ENCODE results near the gene WNT9A. TPM values are rescaled to one million over a fixed set of nuclear protein-coding genes. Genes with fewer than 3 reads are reported as not detected.

The WNT9A gene
- polyA plus RNA-seq, 3 donors, result not detected

DNA sequence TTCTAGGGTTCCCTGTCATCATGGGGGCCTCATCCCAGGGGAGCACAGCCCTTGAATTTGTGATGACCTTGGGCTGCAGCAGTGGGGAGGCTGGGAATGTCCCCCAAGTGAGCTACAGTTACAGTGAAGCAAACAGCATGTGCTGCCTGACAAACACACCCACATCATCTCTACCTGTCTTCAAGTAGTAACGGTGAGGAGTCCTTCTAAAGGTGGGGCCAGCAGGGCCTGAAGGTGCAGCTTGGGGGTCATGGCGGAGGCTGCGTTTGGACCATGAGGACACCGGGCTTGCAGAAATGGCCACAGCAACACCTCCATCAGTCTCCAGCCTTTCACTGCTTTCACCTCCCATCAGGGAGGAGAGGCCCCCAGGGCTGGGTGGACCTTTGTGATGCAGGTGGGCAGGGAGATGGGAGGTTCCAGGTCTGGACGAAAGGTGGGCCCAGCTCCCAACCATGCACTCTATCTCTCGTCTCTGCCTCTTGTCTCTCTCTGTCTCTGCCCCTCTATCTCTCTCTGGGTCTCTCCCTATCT, 55.7 kb downstream of the WNT9A start:
- H3K27ac ChIP-seq (ENCODE audit: low read depth in 1 of 2, low read length in 2 of 2), result no peak overlapping the region
- TF ChIP-seq, protein P1, sequence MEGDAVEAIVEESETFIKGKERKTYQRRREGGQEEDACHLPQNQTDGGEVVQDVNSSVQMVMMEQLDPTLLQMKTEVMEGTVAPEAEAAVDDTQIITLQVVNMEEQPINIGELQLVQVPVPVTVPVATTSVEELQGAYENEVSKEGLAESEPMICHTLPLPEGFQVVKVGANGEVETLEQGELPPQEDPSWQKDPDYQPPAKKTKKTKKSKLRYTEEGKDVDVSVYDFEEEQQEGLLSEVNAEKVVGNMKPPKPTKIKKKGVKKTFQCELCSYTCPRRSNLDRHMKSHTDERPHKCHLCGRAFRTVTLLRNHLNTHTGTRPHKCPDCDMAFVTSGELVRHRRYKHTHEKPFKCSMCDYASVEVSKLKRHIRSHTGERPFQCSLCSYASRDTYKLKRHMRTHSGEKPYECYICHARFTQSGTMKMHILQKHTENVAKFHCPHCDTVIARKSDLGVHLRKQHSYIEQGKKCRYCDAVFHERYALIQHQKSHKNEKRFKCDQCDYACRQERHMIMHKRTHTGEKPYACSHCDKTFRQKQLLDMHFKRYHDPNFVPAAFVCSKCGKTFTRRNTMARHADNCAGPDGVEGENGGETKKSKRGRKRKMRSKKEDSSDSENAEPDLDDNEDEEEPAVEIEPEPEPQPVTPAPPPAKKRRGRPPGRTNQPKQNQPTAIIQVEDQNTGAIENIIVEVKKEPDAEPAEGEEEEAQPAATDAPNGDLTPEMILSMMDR (IDR thresholded peaks at IDR 0.05), result no peak
- H3K4me2 ChIP-seq (replicated peaks; ENCODE audit: extremely low read depth, low read length, poor library complexity, severe bottlenecking), result no peak overlapping the region
- H3K79me2 ChIP-seq (ENCODE audit: insufficient read depth, low read length), result no peaks in the 10 kb centered on the region
- H4K20me1 ChIP-seq (ENCODE audit: insufficient read depth, low read length), result no peaks in the 10 kb centered on the region
- H3K27me3 ChIP-seq (ENCODE audit: control insufficient read depth in 2 of 2, insufficient read depth in 2 of 2, low read length in 2 of 2), result peaks cover 0 to 2% of the 10 kb centered on the region in 2 donors
- Mint-ChIP-seq H3K9me3 (no peaks in the 10 kb centered on the region), H3K4me1 (peaks cover 3% of the 10 kb centered on the region), H3K27me3 (ENCODE audit: low read depth in 3 of 3) (peaks cover 0 to 2% (median 0%) of the 10 kb centered on the region in 3 donors), H3K36me3 (no peaks in the 10 kb centered on the region), H3K4me3 (no peak overlapping the region), H3K27ac (no peak overlapping the region)
- no peak overlapping the region for H3K9ac ChIP-seq (ENCODE audit: insufficient read depth, low read length, poor library complexity, severe bottlenecking)
- no peak overlapping the region for H3K4me3 ChIP-seq (replicated peaks in 1 of 3; ENCODE audit: low read depth in 2 of 3, low read length in 3 of 3)
- intact Hi-C loops (cut with micrococcal nuclease), result no loop called here
- no peaks in the 10 kb centered on the region for H3K36me3 ChIP-seq (replicated peaks in 1 of 2; ENCODE audit: control insufficient read depth in 1 of 2, insufficient read depth in 2 of 2, low read length in 2 of 2)
- peaks cover 3 to 4% of the 10 kb centered on the region in 2 donors for H3K4me1 ChIP-seq (ENCODE audit: control insufficient read depth in 1 of 2, insufficient read depth in 2 of 2, low read length in 2 of 2)
- no peak for DNase-seq
- 93% methylated on average over 3 of the region's 6 CpGs for WGBS (ENCODE audit: insufficient coverage)
- no peaks in the 10 kb centered on the region for H3K9me3 ChIP-seq (replicated peaks in 1 of 2; ENCODE audit: control insufficient read depth in 1 of 2, insufficient read depth in 1 of 2, low read length in 2 of 2)
- no peak overlapping the region for H2AFZ ChIP-seq (ENCODE audit: insufficient read depth, low read depth, low read length, poor library complexity, severe bottlenecking)

DNA sequence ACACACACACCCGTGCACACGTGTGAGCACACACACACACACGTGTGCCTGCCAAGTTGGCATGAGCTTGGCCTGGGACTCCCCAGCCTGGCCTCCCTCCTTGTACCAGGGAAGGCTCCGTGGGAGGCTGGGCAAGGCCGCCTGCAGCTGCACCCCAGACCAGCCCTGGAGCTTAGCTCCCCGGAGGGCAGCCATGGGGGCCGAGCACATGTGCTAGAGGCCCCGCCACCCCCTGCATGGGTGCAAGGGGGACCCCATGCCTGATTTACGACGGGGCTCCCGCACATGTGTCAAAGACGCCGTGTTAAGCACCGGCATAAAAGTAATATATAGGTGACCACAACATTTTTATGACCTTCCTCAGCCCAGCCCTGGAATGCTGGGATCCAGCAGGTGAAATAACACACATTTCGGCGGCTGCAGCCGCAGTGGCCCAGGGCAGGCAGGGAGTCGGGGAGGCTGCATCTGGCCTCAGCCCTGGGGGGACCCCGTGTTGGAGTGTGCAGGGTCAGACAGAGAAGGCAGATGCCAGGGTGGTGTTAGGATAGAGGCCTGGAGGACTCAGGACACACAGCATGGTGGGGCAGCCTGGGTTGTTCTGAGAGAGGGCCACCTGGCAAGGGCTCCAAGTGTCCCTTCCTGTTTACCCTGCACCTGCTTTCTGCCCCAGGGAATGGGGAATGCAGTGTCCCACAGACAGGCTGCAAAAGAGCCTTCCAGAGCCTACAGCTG, 56.3 kb downstream of the WNT9A start:
- TF ChIP-seq, protein P1 (IDR thresholded peaks at IDR 0.05), result no peak
- no peak for DNase-seq
- H4K20me1 ChIP-seq (ENCODE audit: insufficient read depth, low read length), result no peaks in the 10 kb centered on the region
- Mint-ChIP-seq H3K4me3 (no peak overlapping the region), H3K4me1 (peaks cover 5% of the 10 kb centered on the region), H3K9me3 (no peaks in the 10 kb centered on the region), H3K27ac (no peak overlapping the region), H3K36me3 (no peaks in the 10 kb centered on the region), H3K27me3 (ENCODE audit: low read depth in 3 of 3) (peaks cover 0 to 2% (median 0%) of the 10 kb centered on the region in 3 donors)
- no peaks in the 10 kb centered on the region for H3K9me3 ChIP-seq (replicated peaks in 1 of 2; ENCODE audit: control insufficient read depth in 1 of 2, insufficient read depth in 1 of 2, low read length in 2 of 2)
- H3K4me3 ChIP-seq (replicated peaks in 1 of 3; ENCODE audit: low read depth in 2 of 3, low read length in 3 of 3), result no peak overlapping the region
- peaks cover 5 to 11% of the 10 kb centered on the region in 2 donors for H3K4me1 ChIP-seq (ENCODE audit: control insufficient read depth in 1 of 2, insufficient read depth in 2 of 2, low read length in 2 of 2)
- no peaks in the 10 kb centered on the region for H3K36me3 ChIP-seq (replicated peaks in 1 of 2; ENCODE audit: control insufficient read depth in 1 of 2, insufficient read depth in 2 of 2, low read length in 2 of 2)
- 93% methylated on average over 12 of the region's 19 CpGs for WGBS (ENCODE audit: insufficient coverage)
- H3K27me3 ChIP-seq (ENCODE audit: control insufficient read depth in 2 of 2, insufficient read depth in 2 of 2, low read length in 2 of 2), result peaks cover 0 to 4% of the 10 kb centered on the region in 2 donors
- no peak overlapping the region for H3K9ac ChIP-seq (ENCODE audit: insufficient read depth, low read length, poor library complexity, severe bottlenecking)
- intact Hi-C loops (cut with micrococcal nuclease), result no loop called here
- no peak overlapping the region for H3K4me2 ChIP-seq (replicated peaks; ENCODE audit: extremely low read depth, low read length, poor library complexity, severe bottlenecking)
- H3K79me2 ChIP-seq (ENCODE audit: insufficient read depth, low read length), result no peaks in the 10 kb centered on the region
- H2AFZ ChIP-seq (ENCODE audit: insufficient read depth, low read depth, low read length, poor library complexity, severe bottlenecking), result no peak overlapping the region
- no peak overlapping the region for H3K27ac ChIP-seq (ENCODE audit: low read depth in 1 of 2, low read length in 2 of 2)

Measured in CD14-positive monocyte (primary cell).